Right hindlimb (tissue), 1 donor: ENCODE data around the gene ARHGEF19.
"Not testable (repeated sequence)": the region's sequence is repeated elsewhere in the genome, so short reads cannot be mapped to it uniquely, and the experiment has no call there.

Experiments
- DNase-seq: peaks from one replicate; pipeline ENCODE4 v3.0.0-alpha.2; 2018

ARHGEF19 gene

GRCh38 chr1:16212251-16212961 lies at the start of gene ARHGEF19:
Gene ARHGEF19, minus strand, starts transcription at chr1:16212652. Its CDS starts 3,598 bp downstream, at chr1:16209054.
- DNase-seq: no peak

GRCh38 chr1:16262067-16262466 lies 49.6 kb upstream of the ARHGEF19 start:
- DNase-seq: no peak

- DNase-seq: no peak
Observed at GRCh38 chr1:16260814-16261213, 48.4 kb upstream of the ARHGEF19 start.

GRCh38 chr1:16258591-16259135 lies 46.2 kb upstream of the ARHGEF19 start:
- DNase-seq: no peak

- DNase-seq: no peak
Observed at GRCh38 chr1:16257968-16258367, 45.5 kb upstream of the ARHGEF19 start.

- not testable (repeated sequence) for DNase-seq
Observed at GRCh38 chr1:16257556-16257955, 45.1 kb upstream of the ARHGEF19 start.

- DNase-seq: no peak
Observed at GRCh38 chr1:16256478-16256877, 44.0 kb upstream of the ARHGEF19 start.

GRCh38 chr1:16254263-16254928 lies 41.9 kb upstream of the ARHGEF19 start:
- no peak for DNase-seq

- DNase-seq: no peak
Observed at GRCh38 chr1:16253332-16253922, 41.0 kb upstream of the ARHGEF19 start.

- DNase-seq: no peak
Observed at GRCh38 chr1:16252912-16253311, 40.5 kb upstream of the ARHGEF19 start.

GRCh38 chr1:16251381-16251780 lies 38.9 kb upstream of the ARHGEF19 start:
- DNase-seq: no peak

- no peak for DNase-seq
Observed at GRCh38 chr1:16250524-16251251, 38.2 kb upstream of the ARHGEF19 start.

- no peak for DNase-seq
Observed at GRCh38 chr1:16249596-16250241, 37.3 kb upstream of the ARHGEF19 start.

GRCh38 chr1:16248603-16249516 lies 36.4 kb upstream of the ARHGEF19 start:
- DNase-seq: peak; percentile 67

- no peak for DNase-seq
Observed at GRCh38 chr1:16248007-16248436, 35.6 kb upstream of the ARHGEF19 start.

- no peak for DNase-seq
Observed at GRCh38 chr1:16247441-16247840, 35.0 kb upstream of the ARHGEF19 start.

- no peak for DNase-seq
Observed at GRCh38 chr1:16246961-16247360, 34.5 kb upstream of the ARHGEF19 start.

- not testable (repeated sequence) for DNase-seq
Observed at GRCh38 chr1:16246239-16246638, 33.8 kb upstream of the ARHGEF19 start.

- no peak for DNase-seq
Observed at GRCh38 chr1:16245476-16246196, 33.2 kb upstream of the ARHGEF19 start.

GRCh38 chr1:16244650-16245285 lies 32.3 kb upstream of the ARHGEF19 start:
- no peak for DNase-seq
